CD4-positive, alpha-beta T cell treated with Interleukin-12 subunit alpha and Interleukin-12 subunit beta, for 1 hour (primary cell): ENCODE data around the gene ZNF362.

ENCODE experiments used
- DNase-seq: peaks from one replicate; pipeline ENCODE4 v3.0.0-alpha.2; 2020

Gene ZNF362

GRCh38 chr1:33348676-33349080 lies 92.4 kb downstream of the ZNF362 start:
- peak; percentile 18 for DNase-seq

GRCh38 chr1:33349081-33349759 lies 92.9 kb downstream of the ZNF362 start:
- peak; percentile 50 for DNase-seq

GRCh38 chr1:33349778-33350610 lies 93.7 kb downstream of the ZNF362 start:
- peak; percentile 86 for DNase-seq
